Activated B cell treated with CpG ODN at 0.5 μM for 24 hours (primary cell): Measurements from ENCODE around the gene IGFBP7. TPM values are rescaled to one million over a fixed set of nuclear protein-coding genes. Genes with fewer than 3 reads are reported as not detected.

Experiments
- ATAC-seq: fragments of 200-7000 bp; cut with Tn5 transposase; one replicate; pipeline ENCODE4 v1.10.0; 2021; ENCODE audit warnings: low read depth, mild to moderate bottlenecking, moderate library complexity
- CTCF ChIA-PET: fragments of 350-600 bp; sonication (Branson Sonifier 250); formaldehyde crosslinking; loops from one replicate; lab custom pipeline; 2021; ENCODE audit warnings: antibody characterized with exemption; lab: Charles Lee
- POLR2A ChIA-PET: fragments of 350-600 bp; sonication (Branson Sonifier 250); formaldehyde crosslinking; loops from one replicate; lab custom pipeline; 2021; ENCODE audit warnings: antibody characterized with exemption; lab: Charles Lee
- DNase-seq: peaks from one replicate; pipeline ENCODE4 v3.0.0; 2022
- H3K27ac Mint-ChIP-seq: one replicate; pipeline ENCODE4 v1.8.0; 2020; ENCODE audit warnings: mixed read lengths
- H3K27me3 Mint-ChIP-seq: one replicate; pipeline ENCODE4 v1.8.0; 2021; ENCODE audit warnings: mixed read lengths
- H3K36me3 Mint-ChIP-seq: one replicate; pipeline ENCODE4 v1.8.0; 2021; ENCODE audit warnings: low read depth, mixed read lengths
- H3K4me1 Mint-ChIP-seq: one replicate; pipeline ENCODE4 v1.8.0; 2021; ENCODE audit warnings: mixed read lengths
- H3K4me3 Mint-ChIP-seq: one replicate; pipeline ENCODE4 v1.8.0; 2020; ENCODE audit warnings: mild to moderate bottlenecking, mixed read lengths
- H3K9me3 Mint-ChIP-seq: one replicate; pipeline ENCODE4 v1.8.0; 2020; ENCODE audit warnings: mixed read lengths
- CTCF ChIP-seq: fragments of 200-600 bp; IDR thresholded peaks from one replicate; pipeline ENCODE4 v1.8.0; 2022; ENCODE audit warnings: antibody characterized with exemption, mild to moderate bottlenecking
- intact Hi-C: fragments of 100-400 bp; cut with micrococcal nuclease; formaldehyde crosslinking; loops from one replicate; pipeline ENCODE4 v1.15.1; 2024
- total RNA-seq: library from RNA; stranded (reverse); gene quantifications from 2 replicates; pipeline ENCODE4 v1.2.3, GENCODE V29; 2022

The IGFBP7 gene
- total RNA-seq, 1 donor from 2014 or later, result not detected

DNA sequence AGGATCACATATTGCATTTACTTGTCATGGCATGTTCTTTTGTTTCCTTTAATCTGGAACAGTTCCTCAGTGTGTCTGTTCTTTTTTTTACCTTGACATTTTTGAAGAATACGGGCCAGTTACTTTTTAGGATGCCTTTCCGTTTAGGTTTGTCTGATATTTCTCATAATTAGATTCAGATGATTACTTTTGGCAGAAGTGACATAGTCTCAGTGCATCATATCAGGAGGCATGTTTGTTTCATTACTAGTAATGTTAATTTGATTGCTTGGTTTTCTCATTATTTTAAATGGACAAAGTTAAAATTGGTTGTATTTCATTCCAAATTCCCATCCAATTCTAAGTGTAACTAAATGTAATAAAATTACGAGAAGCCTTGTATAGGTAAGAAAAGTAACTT lies 123.2 kb downstream of the IGFBP7 start:
- peaks cover 25% of the 10 kb centered on the region for H3K4me1 Mint-ChIP-seq
- no peaks in the 10 kb centered on the region for H3K9me3 Mint-ChIP-seq
- H3K27ac Mint-ChIP-seq, result no peak overlapping the region
- ATAC-seq, result no peak
- H3K27me3 Mint-ChIP-seq, result no peaks in the 10 kb centered on the region
- ChIA-PET POLR2A (no interaction called here), CTCF (no interaction called here)
- no peak for DNase-seq
- intact Hi-C loops, result no loop called here
- H3K4me3 Mint-ChIP-seq, result no peak overlapping the region
- H3K36me3 Mint-ChIP-seq, result peaks cover 76% of the 10 kb centered on the region
- TF ChIP-seq CTCF, result no peak

DNA sequence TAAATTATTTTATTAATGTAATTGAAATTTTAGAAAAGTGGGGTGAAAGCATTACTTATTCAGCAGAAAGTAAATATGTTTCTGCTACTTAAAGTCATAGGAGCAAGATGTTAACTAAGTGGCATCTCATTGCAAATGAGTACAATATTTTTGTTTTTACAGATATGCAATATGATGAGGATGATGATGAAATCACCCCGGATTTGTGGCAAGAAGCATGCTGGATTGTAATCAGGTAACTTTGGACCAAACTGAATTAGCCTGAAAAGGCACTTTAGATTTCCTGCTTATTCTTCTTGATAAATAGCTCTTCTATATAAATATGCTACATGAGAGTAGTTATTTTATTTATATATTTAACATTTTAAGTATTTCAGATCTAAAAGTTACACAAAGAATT lies 124.0 kb downstream of the IGFBP7 start:
- peaks cover 76% of the 10 kb centered on the region for H3K36me3 Mint-ChIP-seq
- no peak for ATAC-seq
- no peak overlapping the region for H3K4me3 Mint-ChIP-seq
- DNase-seq, result no peak
- H3K9me3 Mint-ChIP-seq, result no peaks in the 10 kb centered on the region
- no peak for TF ChIP-seq CTCF
- no peak overlapping the region for H3K27ac Mint-ChIP-seq
- ChIA-PET POLR2A (no interaction called here), CTCF (no interaction called here)
- peaks cover 31% of the 10 kb centered on the region for H3K4me1 Mint-ChIP-seq
- intact Hi-C loops, result no loop called here
- H3K27me3 Mint-ChIP-seq, result no peaks in the 10 kb centered on the region

DNA sequence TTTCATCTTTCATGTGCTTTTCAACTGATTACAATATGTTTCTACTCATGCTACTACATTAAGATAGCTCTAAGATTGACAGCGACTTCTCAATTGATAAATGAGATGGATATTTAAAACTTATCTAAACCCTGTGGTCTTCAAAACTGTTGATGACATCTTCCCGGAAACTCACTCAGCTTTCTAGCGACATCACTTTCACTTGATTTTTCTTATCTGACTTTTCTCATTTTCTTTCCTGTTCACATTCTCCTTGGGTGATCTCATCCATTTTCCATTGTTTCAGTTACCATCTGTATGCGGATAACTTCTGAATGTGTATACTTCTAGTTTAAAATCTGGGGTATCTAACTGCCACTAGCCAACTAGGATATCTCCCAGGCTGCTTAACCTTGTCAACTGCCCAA lies 128.4 kb downstream of the IGFBP7 start:
- ATAC-seq, result no peak
- ChIA-PET CTCF (no interaction called here), POLR2A (interaction anchor here (0.6 kb wide), 1 partner anchor 25 kb away, joined by 3 read pairs; no protein-coding TSS in a partner anchor)
- intact Hi-C loops, result no loop called here
- peaks cover 56% of the 10 kb centered on the region for H3K4me1 Mint-ChIP-seq
- no peak for DNase-seq
- H3K9me3 Mint-ChIP-seq, result no peaks in the 10 kb centered on the region
- no peaks in the 10 kb centered on the region for H3K27me3 Mint-ChIP-seq
- TF ChIP-seq CTCF, result no peak
- H3K36me3 Mint-ChIP-seq, result peaks cover 56% of the 10 kb centered on the region
- H3K4me3 Mint-ChIP-seq, result peak overlapping the region; percentile 5
- no peak overlapping the region for H3K27ac Mint-ChIP-seq

Other genes with a start within 250 kb of the IGFBP7 start
- 48.3 and 49.1 TPM in 2 replicates for gene REST, start 202.5 kb downstream of the IGFBP7 start, total RNA-seq
- gene NOA1, start 132.8 kb downstream of the IGFBP7 start, total RNA-seq, result 24.1 and 25.0 TPM in 2 replicates
- gene POLR2B, start 131.5 kb downstream of the IGFBP7 start, total RNA-seq, result 108 and 118 TPM in 2 replicates